CD4-positive, alpha-beta T cell treated with Interferon gamma for 1 hour (primary cell): ENCODE results near the gene SNX24.
"Not testable (repeated sequence)": the region's sequence is repeated elsewhere in the genome, so short reads cannot be mapped to it uniquely, and the experiment has no call there.

Experiments used
- DNase-seq: peaks from one replicate; pipeline ENCODE4 v3.0.0-alpha.2; 2020

Gene SNX24

GRCh38 chr5:122971333-122971732, 125.9 kb downstream of the SNX24 start:
- DNase-seq: no peak

- no peak for DNase-seq
Observed at GRCh38 chr5:122972877-122973276, 127.5 kb downstream of the SNX24 start.

GRCh38 chr5:122973759-122974158, 128.3 kb downstream of the SNX24 start:
- DNase-seq: not testable (repeated sequence)

- DNase-seq: not testable (repeated sequence)
Observed at GRCh38 chr5:122974251-122974650, 128.8 kb downstream of the SNX24 start.

GRCh38 chr5:122977319-122977718, 131.9 kb downstream of the SNX24 start:
- no peak for DNase-seq

- DNase-seq: no peak
Observed at GRCh38 chr5:122978068-122978467, 132.7 kb downstream of the SNX24 start.

GRCh38 chr5:122978644-122979297, 133.4 kb downstream of the SNX24 start:
- no peak for DNase-seq

GRCh38 chr5:122981846-122982245, 136.4 kb downstream of the SNX24 start:
- DNase-seq: no peak

- DNase-seq: no peak
Observed at GRCh38 chr5:122982376-122982775, 137.0 kb downstream of the SNX24 start.

GRCh38 chr5:122984425-122984824, 139.0 kb downstream of the SNX24 start:
- no peak for DNase-seq

- no peak for DNase-seq
Observed at GRCh38 chr5:122985006-122985700, 139.7 kb downstream of the SNX24 start.

GRCh38 chr5:122985954-122986721, 140.7 kb downstream of the SNX24 start:
- DNase-seq: no peak

- DNase-seq: no peak
Observed at GRCh38 chr5:122996091-122996490, 150.7 kb downstream of the SNX24 start.

GRCh38 chr5:122997294-122997693, 151.9 kb downstream of the SNX24 start:
- DNase-seq: no peak

- DNase-seq: peak; percentile 24
Observed at GRCh38 chr5:122999947-123000563, 154.6 kb downstream of the SNX24 start.

- no peak for DNase-seq
Observed at GRCh38 chr5:123000731-123001130, 155.3 kb downstream of the SNX24 start.

- no peak for DNase-seq
Observed at GRCh38 chr5:123001808-123002207, 156.4 kb downstream of the SNX24 start.

- DNase-seq: no peak
Observed at GRCh38 chr5:123007182-123007581, 161.8 kb downstream of the SNX24 start.

GRCh38 chr5:123007754-123008153, 162.3 kb downstream of the SNX24 start:
- DNase-seq: no peak

GRCh38 chr5:123012321-123012720, 166.9 kb downstream of the SNX24 start:
- no peak for DNase-seq

- no peak for DNase-seq
Observed at GRCh38 chr5:123014689-123015088, 169.3 kb downstream of the SNX24 start.

GRCh38 chr5:123028222-123028621, 182.8 kb downstream of the SNX24 start:
- DNase-seq: no peak

GRCh38 chr5:123033157-123033671, 187.8 kb downstream of the SNX24 start:
- DNase-seq: no peak
